ENCODE measurements around the gene DDIT3.
A peak's percentile ranks its signal among the peaks of the same experiment; 100 is the strongest.

DDIT3 gene

GRCh38 chr12:57479376-57480115 is 40.8 kb downstream of the DDIT3 start, which contains the start of gene ARHGAP9:
Gene ARHGAP9 (minus strand): TSS chr12:57479866. CDS start chr12:57479406, 460 bp downstream.
- peak; percentile 31 for DNase-seq

- no peak for DNase-seq
These were observed 41.3 kb downstream of the DDIT3 start for GRCh38 chr12:57479043-57479375.

- peak; percentile 55 for DNase-seq
These were observed 42.3 kb downstream of the DDIT3 start for GRCh38 chr12:57477710-57478681.

- no peak for DNase-seq
These were observed 43.2 kb downstream of the DDIT3 start for GRCh38 chr12:57476993-57477709.

GRCh38 chr12:57476162-57476992 is 43.9 kb downstream of the DDIT3 start:
- DNase-seq = no peak

- no peak for DNase-seq
These were observed 44.8 kb downstream of the DDIT3 start for GRCh38 chr12:57475271-57476161.

GRCh38 chr12:57474862-57475261 is 45.5 kb downstream of the DDIT3 start:
- no peak for DNase-seq

- DNase-seq = no peak
These were observed 45.9 kb downstream of the DDIT3 start for GRCh38 chr12:57474430-57474829.

GRCh38 chr12:57473886-57474285 is 46.4 kb downstream of the DDIT3 start:
- no peak for DNase-seq

- no peak for DNase-seq
These were observed 46.9 kb downstream of the DDIT3 start for GRCh38 chr12:57473392-57473791.

- no peak for DNase-seq
These were observed 47.9 kb downstream of the DDIT3 start for GRCh38 chr12:57472391-57472790.

- no peak for DNase-seq
These were observed 48.7 kb downstream of the DDIT3 start for GRCh38 chr12:57471661-57472060.

- DNase-seq = no peak
These were observed 49.2 kb downstream of the DDIT3 start for GRCh38 chr12:57470970-57471656.

- DNase-seq = no peak
These were observed 49.9 kb downstream of the DDIT3 start for GRCh38 chr12:57470286-57470969.

GRCh38 chr12:57469296-57470164 is 50.8 kb downstream of the DDIT3 start:
- no peak for DNase-seq

GRCh38 chr12:57467915-57468314 is 52.4 kb downstream of the DDIT3 start:
- no peak for DNase-seq

- no peak for DNase-seq
These were observed 53.0 kb downstream of the DDIT3 start for GRCh38 chr12:57467212-57467874.

Measured in NCI-H226 (cell line).